Measurements from ENCODE around the gene C19orf38.

- TF ChIP-seq CTCF (IDR thresholded peaks at IDR 0.05; ENCODE audit: low read depth, low read length, poor library complexity, severe bottlenecking) (no peak), EZH2phosphoT487 (IDR thresholded peaks at IDR 0.05; ENCODE audit: borderline replicate concordance, low read length) (no peak)
Measured at GRCh38 chr19:10812902-10813404, 35.3 kb upstream of the C19orf38 start.
